Keratinocyte (primary cell): ENCODE measurements around the gene MMP11. TPM values are rescaled to one million over a fixed set of nuclear protein-coding genes. Genes with fewer than 3 reads are reported as not detected.

Experiments used
- DNase-seq: peaks from one replicate; pipeline ENCODE4 v3.0.0-alpha.2; 2011; ENCODE audit warnings: low read depth, missing footprints, low spot score
- FAIRE-seq: peaks from 2 replicates; lab custom pipeline; 2011; peaks lifted over from hg19 to GRCh38; lab: Jason Lieb, UNC
- H2AFZ ChIP-seq: 2 replicates; pipeline ENCODE4 v1.6.0; 2012; ENCODE audit warnings: low read length, control low read depth, inconsistent platforms; ENCODE audit not compliant: control insufficient read depth
- H3K27ac ChIP-seq: 2 replicates; pipeline ENCODE4 v1.5.1; 2011; ENCODE audit warnings: low read length; ENCODE audit not compliant: control insufficient read depth, insufficient read depth
- H3K27me3 ChIP-seq: 3 replicates; pipeline ENCODE4 v1.6.0; 2011; ENCODE audit warnings: low read length; ENCODE audit not compliant: control insufficient read depth, insufficient read depth; ENCODE audit errors: extremely low read depth
- H3K36me3 ChIP-seq, 2 experiments: 2 replicates in 1 of 2; 3 replicates in 1 of 2; pipeline ENCODE4 v1.5.1; 2011; ENCODE audit warnings: low read length in 2 of 2, mild to moderate bottlenecking in 1 of 2; ENCODE audit not compliant: control insufficient read depth in 2 of 2, insufficient read depth in 2 of 2; ENCODE audit errors: extremely low read depth in 1 of 2
- H3K4me1 ChIP-seq: 3 replicates; pipeline ENCODE4 v1.5.1; 2011; ENCODE audit warnings: low read length; ENCODE audit not compliant: control insufficient read depth, insufficient read depth; ENCODE audit errors: extremely low read depth
- H3K4me2 ChIP-seq: 3 replicates; pipeline ENCODE4 v1.6.0; 2011; ENCODE audit warnings: low read depth, low read length; ENCODE audit not compliant: control insufficient read depth, insufficient read depth; ENCODE audit errors: extremely low read depth
- H3K4me3 ChIP-seq, 3 experiments: fragments of 200-600 bp in 1 of 3; sonication (generic) in 1 of 3; 2 replicates in 2 of 3; 3 replicates in 1 of 3; pipeline ENCODE4 v1.5.1; 2011 to 2016; ENCODE audit warnings: low read length in 3 of 3, mild to moderate bottlenecking in 3 of 3, control low read depth in 2 of 3, inconsistent platforms in 1 of 3, low read depth in 1 of 3, mixed read lengths in 1 of 3, mixed run types in 1 of 3, moderate library complexity in 1 of 3; ENCODE audit not compliant: control insufficient read depth in 2 of 3, insufficient read depth in 2 of 3; ENCODE audit errors: extremely low read depth in 1 of 3
- H3K79me2 ChIP-seq: 2 replicates; pipeline ENCODE4 v1.6.0; 2012; ENCODE audit warnings: low read length; ENCODE audit not compliant: control insufficient read depth, insufficient read depth
- H3K9ac ChIP-seq: 3 replicates; pipeline ENCODE4 v1.6.0; 2011; ENCODE audit warnings: low read length; ENCODE audit not compliant: control insufficient read depth, insufficient read depth; ENCODE audit errors: extremely low read depth
- H3K9me1 ChIP-seq: 3 replicates; pipeline ENCODE4 v1.6.0; 2011; ENCODE audit warnings: low read length; ENCODE audit not compliant: control insufficient read depth, insufficient read depth; ENCODE audit errors: extremely low read depth
- H3K9me3 ChIP-seq: 2 replicates; pipeline ENCODE4 v1.5.1; 2012; ENCODE audit warnings: low read depth, low read length; ENCODE audit not compliant: control insufficient read depth
- H4K20me1 ChIP-seq: 3 replicates; pipeline ENCODE4 v1.6.0; 2011; ENCODE audit warnings: low read length; ENCODE audit not compliant: control insufficient read depth, insufficient read depth; ENCODE audit errors: extremely low read depth
- CTCF ChIP-seq, 3 experiments: IDR thresholded peaks in 1 of 3; conservative IDR thresholded peaks in 1 of 3; optimal IDR thresholded peaks in 1 of 3; 2 replicates in 2 of 3; 3 replicates in 1 of 3; pipeline versions ENCODE3 to v1.5.1; 2011; ENCODE audit warnings: low read length in 3 of 3, mild to moderate bottlenecking in 3 of 3, moderate library complexity in 2 of 3, control low read depth in 1 of 3, inconsistent platforms in 1 of 3; ENCODE audit not compliant: insufficient read depth in 2 of 3; ENCODE audit errors: extremely low read depth in 1 of 3
- EZH2 ChIP-seq: IDR thresholded peaks from one replicate; pipeline ENCODE4 v1.6.1; 2012; ENCODE audit warnings: inconsistent platforms, mild to moderate bottlenecking, low read length, moderate library complexity
- dilution Hi-C: fragments of 300-500 bp; cut with MboI; formaldehyde crosslinking; loops from one replicate; pipeline ENCODE4 v1.7.0; 2020; ENCODE audit warnings: low sequenced_read_pairs; ENCODE audit not compliant: extremely low pct_ligation_motif_present
- polyA plus RNA-seq, 5 experiments: library from polyadenylated mRNA; depleted of rRNA in 3 of 5; stranded (reverse) in 3 of 5; stranded (forward) in 1 of 5; unstranded in 1 of 5; fragments of >200 nt; gene quantifications; 1 replicate in 1 of 5; 2 replicates in 3 of 5; 3 replicates in 1 of 5; pipeline versions ENCODE4 v1.2.1 to v1.2.3, GENCODE V29; 2011 to 2012; ENCODE audit warnings: missing spikeins in 2 of 5, low read depth in 1 of 5, low replicate concordance in 1 of 5

The MMP11 gene
- polyA plus RNA-seq, 1 donor (not counting 4 experiments of a cell fraction or from before 2014, with no cell fraction given) = 0.13 TPM

GRCh38 chr22:23754980-23755636, 17.5 kb upstream of the MMP11 start:
- TF ChIP-seq CTCF (optimal IDR thresholded peaks at IDR 0.05 in 1 of 3, IDR thresholded peaks at IDR 0.05 in 1 of 3, conservative IDR thresholded peaks at IDR 0.05 in 1 of 3; ENCODE audit: extremely low read depth in 1 of 3, insufficient read depth in 2 of 3, low read length in 3 of 3) (no peak), EZH2 (no peak)
- Histone ChIP-seq H3K36me3 (no peaks in the 10 kb centered on the region), H3K9me3 (no peaks in the 10 kb centered on the region), H3K4me1 (peaks cover 5% of the 10 kb centered on the region), H3K4me3 (no peak overlapping the region), H4K20me1 (no peaks in the 10 kb centered on the region), H3K9ac (no peak overlapping the region), H3K9me1 (no peaks in the 10 kb centered on the region), H3K79me2 (no peaks in the 10 kb centered on the region), H3K4me2 (no peak overlapping the region), H3K27ac (no peak overlapping the region), H2AFZ (no peak overlapping the region), H3K27me3 (no peaks in the 10 kb centered on the region)
- FAIRE-seq = no peak
- no peak for DNase-seq
- dilution Hi-C loops = no loop called here

- Histone ChIP-seq H3K27me3 (no peaks in the 10 kb centered on the region), H3K4me3 (no peak overlapping the region), H4K20me1 (no peaks in the 10 kb centered on the region), H3K36me3 (no peaks in the 10 kb centered on the region), H3K9me1 (no peaks in the 10 kb centered on the region), H3K4me1 (peaks cover 3% of the 10 kb centered on the region), H3K9ac (no peak overlapping the region), H2AFZ (no peak overlapping the region), H3K4me2 (no peak overlapping the region), H3K9me3 (no peaks in the 10 kb centered on the region), H3K27ac (no peak overlapping the region), H3K79me2 (no peaks in the 10 kb centered on the region)
- FAIRE-seq (no peak), DNase-seq (no peak)
- no peak for TF ChIP-seq CTCF (optimal IDR thresholded peaks at IDR 0.05 in 1 of 3, IDR thresholded peaks at IDR 0.05 in 1 of 3, conservative IDR thresholded peaks at IDR 0.05 in 1 of 3; ENCODE audit: extremely low read depth in 1 of 3, insufficient read depth in 2 of 3, low read length in 3 of 3)
- dilution Hi-C loops = no loop called here
Measured at GRCh38 chr22:23755711-23756110, 16.9 kb upstream of the MMP11 start.
